ENCODE results near the gene SLAMF9. TPM values are rescaled to one million over a fixed set of nuclear protein-coding genes. Genes with fewer than 3 reads are reported as not detected.

SLAMF9 gene
- polyA plus RNA-seq, 2 of the 4 experiments (the other 2 are of a cell fraction), result 0.22 to 0.25 TPM

DNA sequence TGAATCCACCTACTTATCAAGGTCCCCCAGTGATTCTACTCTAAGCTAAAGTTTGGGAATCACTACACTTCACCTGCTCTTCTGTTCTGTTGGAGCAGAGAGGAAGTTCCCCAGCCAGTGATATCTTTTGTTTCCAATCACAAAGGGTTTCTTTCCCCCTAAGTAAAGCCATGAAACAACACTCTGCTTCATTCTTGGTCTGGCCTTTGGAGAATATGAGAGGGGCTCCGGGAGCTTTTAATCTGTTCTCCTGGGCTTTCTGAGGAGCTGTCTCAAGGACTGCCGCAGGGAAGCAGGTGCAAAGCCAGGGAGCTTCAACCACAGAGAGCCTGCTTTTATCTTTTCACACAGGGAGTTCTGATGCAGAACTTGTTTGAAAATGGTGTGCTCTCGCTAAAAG, 10.1 kb upstream of the SLAMF9 start (continued):
- TF ChIP-seq, protein P1, sequence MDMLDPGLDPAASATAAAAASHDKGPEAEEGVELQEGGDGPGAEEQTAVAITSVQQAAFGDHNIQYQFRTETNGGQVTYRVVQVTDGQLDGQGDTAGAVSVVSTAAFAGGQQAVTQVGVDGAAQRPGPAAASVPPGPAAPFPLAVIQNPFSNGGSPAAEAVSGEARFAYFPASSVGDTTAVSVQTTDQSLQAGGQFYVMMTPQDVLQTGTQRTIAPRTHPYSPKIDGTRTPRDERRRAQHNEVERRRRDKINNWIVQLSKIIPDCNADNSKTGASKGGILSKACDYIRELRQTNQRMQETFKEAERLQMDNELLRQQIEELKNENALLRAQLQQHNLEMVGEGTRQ (IDR thresholded peaks at IDR 0.05), result no peak
- TF ChIP-seq POLR2AphosphoS2 (conservative IDR thresholded peaks at IDR 0.05; ENCODE audit: low read length), result no peak
- no peak for TF ChIP-seq POLR2A (IDR thresholded peaks at IDR 0.05; ENCODE audit: low read length)
- no peak for TF ChIP-seq ZNF302 (CRISPR knock-in tag; IDR thresholded peaks at IDR 0.05)
- no peak for TF ChIP-seq TP53 (CRISPR knock-in tag; IDR thresholded peaks at IDR 0.05)

- no peak for FAIRE-seq
- CTCF ChIA-PET, result interaction anchor here (0.6 to 2.8 kb wide), 2 partner anchors 12 to 45 kb away, joined by 3 to 24 read pairs; no protein-coding TSS in a partner anchor
- TF ChIP-seq, protein P2, sequence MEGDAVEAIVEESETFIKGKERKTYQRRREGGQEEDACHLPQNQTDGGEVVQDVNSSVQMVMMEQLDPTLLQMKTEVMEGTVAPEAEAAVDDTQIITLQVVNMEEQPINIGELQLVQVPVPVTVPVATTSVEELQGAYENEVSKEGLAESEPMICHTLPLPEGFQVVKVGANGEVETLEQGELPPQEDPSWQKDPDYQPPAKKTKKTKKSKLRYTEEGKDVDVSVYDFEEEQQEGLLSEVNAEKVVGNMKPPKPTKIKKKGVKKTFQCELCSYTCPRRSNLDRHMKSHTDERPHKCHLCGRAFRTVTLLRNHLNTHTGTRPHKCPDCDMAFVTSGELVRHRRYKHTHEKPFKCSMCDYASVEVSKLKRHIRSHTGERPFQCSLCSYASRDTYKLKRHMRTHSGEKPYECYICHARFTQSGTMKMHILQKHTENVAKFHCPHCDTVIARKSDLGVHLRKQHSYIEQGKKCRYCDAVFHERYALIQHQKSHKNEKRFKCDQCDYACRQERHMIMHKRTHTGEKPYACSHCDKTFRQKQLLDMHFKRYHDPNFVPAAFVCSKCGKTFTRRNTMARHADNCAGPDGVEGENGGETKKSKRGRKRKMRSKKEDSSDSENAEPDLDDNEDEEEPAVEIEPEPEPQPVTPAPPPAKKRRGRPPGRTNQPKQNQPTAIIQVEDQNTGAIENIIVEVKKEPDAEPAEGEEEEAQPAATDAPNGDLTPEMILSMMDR (IDR thresholded peaks at IDR 0.05), result no peak
- TF ChIP-seq CBX8 (IDR thresholded peaks at IDR 0.05) (no peak), NPAS2 (CRISPR knock-in tag; IDR thresholded peaks at IDR 0.05; ENCODE audit: borderline replicate concordance) (no peak), HDAC2 (IDR thresholded peaks at IDR 0.05) (no peak), CHD2 (IDR thresholded peaks at IDR 0.05; ENCODE audit: low read length, partially characterized antibody) (no peak), BHLHE40 (IDR thresholded peaks at IDR 0.05; ENCODE audit: low read depth, low read length) (no peak), GATA3 (IDR thresholded peaks at IDR 0.05; ENCODE audit: borderline replicate concordance) (no peak), MAFK (IDR thresholded peaks at IDR 0.05; ENCODE audit: partially characterized antibody) (no peak), RCOR1 (IDR thresholded peaks at IDR 0.05; ENCODE audit: low read depth, low read length) (no peak), FOSB (CRISPR knock-in tag; IDR thresholded peaks at IDR 0.05) (no peak), RFX5 (IDR thresholded peaks at IDR 0.05) (no peak), ESRRA (IDR thresholded peaks at IDR 0.05; ENCODE audit: borderline replicate concordance, low read length) (no peak), CHD4 (IDR thresholded peaks at IDR 0.05; ENCODE audit: borderline replicate concordance) (no peak), HOXA7 (CRISPR knock-in tag; IDR thresholded peaks at IDR 0.05) (no peak), ZSCAN20 (CRISPR knock-in tag; IDR thresholded peaks at IDR 0.05) (no peak), NFE2L2 (conservative IDR thresholded peaks at IDR 0.05; ENCODE audit: low read length) (no peak)
- TF ChIP-seq, protein P3, sequence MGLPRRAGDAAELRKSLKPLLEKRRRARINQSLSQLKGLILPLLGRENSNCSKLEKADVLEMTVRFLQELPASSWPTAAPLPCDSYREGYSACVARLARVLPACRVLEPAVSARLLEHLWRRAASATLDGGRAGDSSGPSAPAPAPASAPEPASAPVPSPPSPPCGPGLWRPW (IDR thresholded peaks at IDR 0.05), result no peak
- TF ChIP-seq, protein P4, sequence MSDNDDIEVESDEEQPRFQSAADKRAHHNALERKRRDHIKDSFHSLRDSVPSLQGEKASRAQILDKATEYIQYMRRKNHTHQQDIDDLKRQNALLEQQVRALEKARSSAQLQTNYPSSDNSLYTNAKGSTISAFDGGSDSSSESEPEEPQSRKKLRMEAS (IDR thresholded peaks at IDR 0.05), result no peak
- POLR2A ChIA-PET, result no interaction called here
- Histone ChIP-seq H3K4me1 (no peaks in the 10 kb centered on the region), H3K4me2 (no peak overlapping the region; the same call in 2 of the 3 replicates), H3K27ac (no peak overlapping the region), H3K4me3 (no peak overlapping the region), H3K9me3 (no peaks in the 10 kb centered on the region)
- WGBS (ENCODE audit: missing lambda C conversion rate), result 73% methylated on average over 11 of the region's 11 CpGs
- no peak for DNase-seq (ENCODE audit: low read depth in 1 of 2, low spot score in 1 of 2)
- no peak for ATAC-seq
Observed at GRCh38 chr1:159962176-159962575, 8.1 kb upstream of the SLAMF9 start.

DNA sequence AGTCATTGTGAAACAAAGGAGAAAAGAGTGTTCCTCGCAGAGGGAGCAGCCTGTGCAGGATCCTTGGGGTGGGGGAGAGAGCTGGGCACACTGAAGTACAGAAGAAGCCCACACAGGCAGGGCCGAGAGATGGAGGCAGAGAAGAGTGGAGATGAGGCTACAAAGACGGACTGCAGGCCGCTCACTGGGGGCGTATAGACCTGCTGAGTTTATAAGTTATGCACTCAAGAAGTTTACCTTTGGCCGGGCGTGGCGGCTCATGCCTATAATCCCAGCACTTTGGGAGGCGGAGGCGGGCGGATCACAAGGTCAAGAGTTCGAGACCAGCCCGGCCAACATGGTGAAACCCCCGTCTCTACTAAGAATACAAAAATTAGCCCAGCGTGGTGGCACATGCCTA, 7.6 kb upstream of the SLAMF9 start:
- ChIA-PET POLR2A (no interaction called here), CTCF (interaction anchor here (0.6 kb wide), 1 partner anchor 12 kb away, joined by 3 read pairs; no protein-coding TSS in a partner anchor)
- ATAC-seq (no peak), DNase-seq (ENCODE audit: low read depth in 1 of 2, low spot score in 1 of 2) (no peak), FAIRE-seq (no peak)
- WGBS (ENCODE audit: missing lambda C conversion rate), result 71% methylated on average over 14 of the region's 15 CpGs
- TF ChIP-seq KDM5A (IDR thresholded peaks at IDR 0.05), result no peak
- TF ChIP-seq, protein P2 (IDR thresholded peaks at IDR 0.05), result no peak
- TF ChIP-seq NPAS2 (CRISPR knock-in tag; IDR thresholded peaks at IDR 0.05; ENCODE audit: borderline replicate concordance), result no peak
- TF ChIP-seq CEBPB (IDR thresholded peaks at IDR 0.05), result no peak
- TF ChIP-seq PBX3 (IDR thresholded peaks at IDR 0.05), result no peak
- TF ChIP-seq, protein P5, sequence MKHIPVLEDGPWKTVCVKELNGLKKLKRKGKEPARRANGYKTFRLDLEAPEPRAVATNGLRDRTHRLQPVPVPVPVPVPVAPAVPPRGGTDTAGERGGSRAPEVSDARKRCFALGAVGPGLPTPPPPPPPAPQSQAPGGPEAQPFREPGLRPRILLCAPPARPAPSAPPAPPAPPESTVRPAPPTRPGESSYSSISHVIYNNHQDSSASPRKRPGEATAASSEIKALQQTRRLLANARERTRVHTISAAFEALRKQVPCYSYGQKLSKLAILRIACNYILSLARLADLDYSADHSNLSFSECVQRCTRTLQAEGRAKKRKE (CRISPR knock-in tag; IDR thresholded peaks at IDR 0.05; ENCODE audit: low read depth), result no peak
- TF ChIP-seq RCOR1 (IDR thresholded peaks at IDR 0.05; ENCODE audit: low read depth, low read length), result no peak
- TF ChIP-seq JUNB (IDR thresholded peaks at IDR 0.05), result no peak
- TF ChIP-seq CBX2 (IDR thresholded peaks at IDR 0.05; ENCODE audit: borderline replicate concordance, low read depth), result no peak
- no peak for TF ChIP-seq POLR2A (IDR thresholded peaks at IDR 0.05; ENCODE audit: low read length)
- no peak for TF ChIP-seq NR3C1 (IDR thresholded peaks at IDR 0.05)
- TF ChIP-seq EP300 (IDR thresholded peaks at IDR 0.05), result no peak
- no peak for TF ChIP-seq ZC3H11A (IDR thresholded peaks at IDR 0.05)
- TF ChIP-seq MAFK (IDR thresholded peaks at IDR 0.05; ENCODE audit: partially characterized antibody), result no peak
- Histone ChIP-seq H3K4me1 (no peaks in the 10 kb centered on the region), H3K4me2 (peak overlapping the region; percentile 9; the same call in 1 of the 3 replicates), H3K9me3 (no peaks in the 10 kb centered on the region), H3K4me3 (no peak overlapping the region), H3K27ac (0 out of 6 replicates have a peak overlapping the region, but pooled peaks of 1 of the 2 experiments have one; percentile 21)

All from A549 (cell line).